A673 (cell line): ENCODE measurements around the gene FRG2B. TPM values are rescaled to one million over a fixed set of nuclear protein-coding genes. Genes with fewer than 3 reads are reported as not detected.
"Not testable (repeated sequence)": the region's sequence is repeated elsewhere in the genome, so short reads cannot be mapped to it uniquely, and the experiment has no call there.

ENCODE experiments used
- BruUV-seq: library from RNA; stranded (reverse); fragments of 400-500 nt; replicated peaks from 2 replicates; lab custom pipeline; 2021; lab: Mats Ljungman, UMichigan
- CTCF ChIA-PET: fragments of 300-600 bp; sonication (Branson Sonifier 250); formaldehyde crosslinking; loops from one replicate; lab custom pipeline; 2022; ENCODE audit warnings: antibody characterized with exemption; lab: Charles Lee
- POLR2A ChIA-PET: fragments of 300-600 bp; sonication (Branson Sonifier 250); formaldehyde crosslinking; loops from one replicate; lab custom pipeline; 2022; ENCODE audit warnings: antibody characterized with exemption; ENCODE audit not compliant: low non-redundant PET; lab: Charles Lee
- DNase-seq: peaks from one replicate; pipeline ENCODE4 v3.0.0-alpha.2; 2015; ENCODE audit warnings: low spot score
- H3K27ac ChIP-seq: fragments of 200-600 bp; sonication (generic); 2 replicates; pipeline ENCODE4 v1.5.1; 2016; ENCODE audit warnings: mixed run types, low read depth, mild to moderate bottlenecking, mixed read lengths, antibody characterized with exemption, low read length; ENCODE audit not compliant: poor library complexity, severe bottlenecking
- H3K27me3 ChIP-seq: fragments of 200-600 bp; sonication (generic); replicated peaks from 2 replicates; pipeline ENCODE4 v1.6.1; 2017; ENCODE audit warnings: mixed run types, low read depth, mild to moderate bottlenecking, mixed read lengths, antibody characterized with exemption, low read length; ENCODE audit not compliant: insufficient read depth, poor library complexity
- H3K36me3 ChIP-seq: fragments of 200-600 bp; sonication (generic); 2 replicates; pipeline ENCODE4 v1.6.1; 2016; ENCODE audit warnings: mixed run types, mild to moderate bottlenecking, mixed read lengths, antibody characterized with exemption, low read length; ENCODE audit not compliant: insufficient read depth, poor library complexity, severe bottlenecking
- H3K4me1 ChIP-seq: fragments of 200-600 bp; sonication (generic); 2 replicates; pipeline ENCODE4 v1.6.1; 2017; ENCODE audit warnings: mixed run types, mild to moderate bottlenecking, mixed read lengths, antibody characterized with exemption, low read length; ENCODE audit not compliant: insufficient read depth, poor library complexity, severe bottlenecking
- H3K4me3 ChIP-seq: fragments of 200-600 bp; sonication (generic); 2 replicates; pipeline ENCODE4 v1.5.1; 2016; ENCODE audit warnings: low read depth, mixed run types, mild to moderate bottlenecking, mixed read lengths, low read length; ENCODE audit not compliant: poor library complexity, severe bottlenecking
- H3K9me3 ChIP-seq: fragments of 200-600 bp; sonication (generic); 2 replicates; pipeline ENCODE4 v1.6.1; 2016; ENCODE audit warnings: mixed run types, low read depth, mild to moderate bottlenecking, mixed read lengths, antibody characterized with exemption, low read length; ENCODE audit not compliant: poor library complexity, severe bottlenecking
- CTCF ChIP-seq: fragments of 300-800, 200-600 bp; sonication (generic); conservative IDR thresholded peaks from 2 replicates; pipeline ENCODE4 v1.5.1; 2017; ENCODE audit warnings: low read depth, mild to moderate bottlenecking, antibody characterized with exemption, low read length, moderate library complexity, mixed read lengths
- EZH2 ChIP-seq: fragments of 200-600 bp; sonication (generic); IDR thresholded peaks from 2 replicates; pipeline ENCODE4 v1.6.1; 2017; ENCODE audit warnings: borderline replicate concordance, low read depth, mild to moderate bottlenecking, mixed read lengths, antibody characterized with exemption, low read length; ENCODE audit not compliant: poor library complexity, severe bottlenecking
- intact Hi-C: fragments of 100-400 bp; cut with micrococcal nuclease; formaldehyde crosslinking; loops from one replicate; pipeline ENCODE4 v1.10.0; 2022; ENCODE audit not compliant: unreplicated experiment
- total RNA-seq: library from RNA; stranded (reverse); gene quantifications from 2 replicates; pipeline ENCODE4 v1.2.3, GENCODE V29; 2021

The FRG2B gene
- total RNA-seq, 1 experiment from 2014 or later = not detected

GRCh38 chr10:133592716-133593115 lies 33.9 kb downstream of the FRG2B start:
- POLR2A ChIA-PET = no interaction called here
- H3K9me3 ChIP-seq = no peaks in the 10 kb centered on the region
- DNase-seq = no peak
- no peaks in the 10 kb centered on the region for H3K36me3 ChIP-seq
- H3K4me1 ChIP-seq = no peaks in the 10 kb centered on the region
- TF ChIP-seq EZH2 (no peak), CTCF (no peak)
- CTCF ChIA-PET = no interaction called here
- no peak overlapping the region for H3K4me3 ChIP-seq
- peaks cover 86% of the 10 kb centered on the region for H3K27me3 ChIP-seq
- BruUV-seq = no TSS peak
- H3K27ac ChIP-seq = no peak overlapping the region
- intact Hi-C loops = no loop called here

- POLR2A ChIA-PET = no interaction called here
These were observed 35.6 kb downstream of the FRG2B start for GRCh38 chr10:133590970-133591359.

GRCh38 chr10:133590226-133590969 lies 36.2 kb downstream of the FRG2B start:
- Histone ChIP-seq H3K27me3 (peaks cover 65% of the 10 kb centered on the region), H3K27ac (no peak overlapping the region), H3K9me3 (no peaks in the 10 kb centered on the region), H3K36me3 (no peaks in the 10 kb centered on the region), H3K4me1 (no peaks in the 10 kb centered on the region), H3K4me3 (no peak overlapping the region)
- CTCF ChIA-PET = no interaction called here
- POLR2A ChIA-PET = no interaction called here
- BruUV-seq = no TSS peak
- intact Hi-C loops = no loop called here
- DNase-seq = no peak
- TF ChIP-seq CTCF = no peak
- no peak for TF ChIP-seq EZH2

More at GRCh38 chr10:133590970-133591359, 35.6 kb downstream of the FRG2B start:
- TF ChIP-seq EZH2 (no peak), CTCF (no peak)
- H3K27me3 ChIP-seq = peaks cover 71% of the 10 kb centered on the region
- no peak overlapping the region for H3K27ac ChIP-seq
- no peak overlapping the region for H3K4me3 ChIP-seq
- BruUV-seq = no TSS peak
- H3K4me1 ChIP-seq = no peaks in the 10 kb centered on the region
- DNase-seq = no peak
- no peaks in the 10 kb centered on the region for H3K9me3 ChIP-seq
- intact Hi-C loops = no loop called here
- CTCF ChIA-PET = no interaction called here
- no peaks in the 10 kb centered on the region for H3K36me3 ChIP-seq

- peaks cover 12% of the 10 kb centered on the region for H3K9me3 ChIP-seq
- POLR2A ChIA-PET, H3K27ac ChIP-seq, H3K4me3 ChIP-seq, intact Hi-C loops, DNase-seq, H3K4me1 ChIP-seq, H3K27me3 ChIP-seq, H3K36me3 ChIP-seq, CTCF ChIA-PET, BruUV-seq: not testable (repeated sequence)
These were observed 49.6 kb downstream of the FRG2B start for GRCh38 chr10:133577037-133577436.
